HG03103 (cell line): Measurements from ENCODE around the gene ITGA2B.
A peak's percentile ranks its signal among the peaks of the same experiment; 100 is the strongest.
"Not testable (repeated sequence)": the region's sequence is repeated elsewhere in the genome, so short reads cannot be mapped to it uniquely, and the experiment has no call there.

Experiments
- ATAC-seq: cut with Tn5 transposase; IDR thresholded peaks from one replicate; pipeline ENCODE4 v1.9.1; 2021; ENCODE audit warnings: low read depth; ENCODE audit not compliant: unreplicated experiment

Gene ITGA2B

DNA sequence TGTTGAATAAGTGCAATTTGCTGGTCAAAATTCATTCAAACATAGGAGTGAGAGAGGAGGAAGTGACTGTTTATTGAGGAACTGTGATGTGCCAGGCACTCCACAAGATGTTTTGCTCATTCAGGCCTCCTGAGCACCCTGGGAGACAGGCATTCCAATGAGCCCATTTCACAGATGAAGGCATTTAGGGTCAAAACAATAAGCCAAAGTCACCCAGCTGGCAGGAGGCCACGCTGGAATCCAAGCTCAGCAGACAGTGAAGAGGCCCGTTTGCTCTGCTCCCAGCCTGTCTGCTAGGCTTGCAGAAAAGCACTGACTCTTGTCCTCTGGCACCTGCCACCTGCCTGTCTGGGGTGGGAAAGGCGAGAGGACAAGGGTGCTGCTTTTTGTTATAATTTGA is 54.7 kb downstream of the ITGA2B start:
- no peak for ATAC-seq

- no peak for ATAC-seq
Measured at GRCh38 chr17:44334315-44334714, 55.1 kb downstream of the ITGA2B start.

GRCh38 chr17:44333371-44333770 is 56.1 kb downstream of the ITGA2B start:
- no peak for ATAC-seq

DNA sequence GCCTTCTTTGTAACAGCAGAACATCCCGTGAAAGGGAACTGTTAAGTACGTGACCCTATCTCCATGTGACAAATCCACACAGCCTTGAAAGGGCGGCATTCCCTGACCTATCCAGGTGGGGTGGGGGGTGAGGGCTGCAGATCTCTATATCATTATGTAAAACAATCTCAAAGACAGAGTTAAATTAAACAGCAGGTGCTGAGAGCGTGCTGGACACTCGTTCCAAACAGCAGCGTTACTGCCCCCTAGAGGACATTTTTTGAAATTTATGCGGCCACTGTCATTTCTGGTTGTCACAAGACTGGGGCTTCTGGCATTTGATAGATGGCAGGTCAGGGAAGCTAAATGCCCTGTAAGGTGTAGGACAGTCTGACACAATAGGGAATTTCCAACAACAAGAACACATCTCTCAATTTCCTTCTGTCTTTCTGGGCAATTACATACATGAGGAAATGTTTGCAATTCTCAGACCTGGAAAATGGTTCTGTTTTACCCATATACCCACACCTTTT is 58.1 kb downstream of the ITGA2B start:
- ATAC-seq, result no peak

DNA sequence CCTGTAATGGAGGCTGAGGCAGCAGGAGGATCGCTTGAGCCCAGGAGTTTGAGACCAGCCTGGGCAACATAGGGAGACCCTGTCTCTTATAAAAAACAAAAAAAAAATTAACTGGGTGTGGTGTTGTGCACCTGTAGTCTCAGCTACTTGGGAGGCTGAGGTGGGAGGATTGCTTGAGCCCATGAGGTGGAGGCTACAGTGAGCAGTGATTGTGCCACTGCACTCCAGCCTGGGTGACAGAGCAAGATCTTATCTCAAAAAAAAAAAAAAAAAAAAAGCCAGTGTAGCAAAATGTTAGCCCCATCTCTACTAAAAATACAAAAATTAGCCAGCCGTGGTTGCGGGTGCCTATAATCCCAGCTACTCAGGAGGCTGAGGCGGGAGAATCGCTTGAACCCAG is 59.2 kb downstream of the ITGA2B start:
- not testable (repeated sequence) for ATAC-seq

DNA sequence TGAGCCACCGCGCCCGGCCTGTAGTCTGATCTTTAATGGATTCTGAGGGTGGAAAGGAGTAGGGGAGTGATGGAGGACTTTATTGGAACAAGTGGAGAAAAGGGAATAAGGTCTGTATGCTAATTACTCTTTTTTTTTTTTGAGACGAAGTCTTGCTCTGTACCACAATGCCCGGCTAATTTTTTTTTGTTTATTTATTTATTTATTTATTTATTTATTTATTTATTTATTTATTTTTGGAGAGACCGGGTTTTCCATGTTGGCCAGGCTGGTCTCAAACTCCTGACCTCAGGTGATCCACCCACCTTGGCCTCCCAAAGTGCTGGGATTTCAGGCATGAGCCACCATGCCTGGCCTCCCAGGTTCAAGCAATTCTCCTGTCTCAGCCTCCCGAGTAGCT is 59.9 kb downstream of the ITGA2B start:
- not testable (repeated sequence) for ATAC-seq

DNA sequence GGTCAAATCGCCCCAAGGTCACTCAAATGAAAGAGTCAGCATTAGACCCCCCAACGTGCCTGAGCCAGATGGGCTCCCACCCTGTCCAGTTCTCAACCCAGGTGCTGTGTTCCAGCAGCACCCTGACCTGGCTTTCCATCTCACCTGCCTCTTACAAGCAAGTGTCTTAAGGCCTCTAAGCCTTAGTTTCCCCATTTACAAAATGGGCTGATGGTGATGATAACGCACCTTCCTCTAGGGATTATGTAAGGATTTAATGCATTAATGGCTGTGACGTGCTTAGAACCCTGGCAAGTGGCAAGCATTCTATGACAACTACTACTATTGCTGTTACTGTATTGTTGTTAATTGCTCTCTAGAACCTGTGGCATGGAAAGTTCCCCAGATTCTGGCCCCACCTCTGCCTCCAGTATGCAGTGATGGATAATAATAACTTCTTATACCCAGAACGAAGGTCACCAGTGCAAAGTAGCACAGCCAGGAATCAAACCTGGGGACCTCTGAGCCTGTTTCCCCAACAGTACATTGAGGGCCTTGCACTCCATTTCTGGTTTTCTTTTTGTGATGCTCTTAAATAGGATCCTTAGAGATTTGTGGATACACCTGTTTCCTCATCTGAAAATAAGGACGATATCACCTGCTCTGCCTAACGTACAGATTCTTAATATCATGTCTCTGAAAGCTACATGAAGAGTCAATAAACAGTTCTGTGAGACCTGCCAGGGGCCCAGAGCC is 61.6 kb downstream of the ITGA2B start:
- ATAC-seq, result no peak

DNA sequence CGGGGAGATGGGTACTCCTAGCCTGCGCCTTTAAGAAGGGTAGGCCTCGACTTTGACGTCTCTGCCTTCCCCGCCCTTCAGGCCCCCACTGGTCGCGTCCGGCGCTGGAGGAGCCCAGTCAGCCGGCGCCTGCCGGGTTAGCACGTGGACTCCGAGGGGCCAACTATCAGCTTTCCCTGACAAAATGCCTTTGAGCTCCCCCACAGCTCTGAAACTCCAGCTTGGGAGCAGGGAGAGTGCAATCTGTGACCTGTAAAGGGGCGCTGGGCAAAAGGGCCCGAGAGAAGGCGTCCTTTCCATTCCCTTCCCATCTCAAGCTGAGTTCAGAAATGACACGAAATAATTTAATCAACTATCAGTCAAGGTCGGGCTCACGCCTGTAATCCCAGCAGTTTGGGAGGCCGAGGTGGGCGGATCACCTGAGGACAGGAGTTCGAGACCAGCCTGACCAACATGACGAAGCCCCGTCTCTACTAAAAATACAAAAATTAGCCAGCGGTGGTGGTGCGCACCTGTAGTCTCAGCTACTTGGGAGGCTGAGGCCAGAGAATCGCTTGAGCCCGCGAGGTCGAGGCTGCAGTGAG is 62.5 kb downstream of the ITGA2B start:
- ATAC-seq, result peak; percentile 46

- ATAC-seq, result peak; percentile 61
Measured at GRCh38 chr17:44324571-44325275, 64.7 kb downstream of the ITGA2B start, which contains the start of gene SLC25A39. Gene SLC25A39, minus strand, starts transcription at chr17:44324823. Its CDS starts 1,261 bp downstream, at chr17:44323562.

- no peak for ATAC-seq
Measured at GRCh38 chr17:44324092-44324570, 65.3 kb downstream of the ITGA2B start.

GRCh38 chr17:44323359-44324091 is 65.9 kb downstream of the ITGA2B start:
- no peak for ATAC-seq

DNA sequence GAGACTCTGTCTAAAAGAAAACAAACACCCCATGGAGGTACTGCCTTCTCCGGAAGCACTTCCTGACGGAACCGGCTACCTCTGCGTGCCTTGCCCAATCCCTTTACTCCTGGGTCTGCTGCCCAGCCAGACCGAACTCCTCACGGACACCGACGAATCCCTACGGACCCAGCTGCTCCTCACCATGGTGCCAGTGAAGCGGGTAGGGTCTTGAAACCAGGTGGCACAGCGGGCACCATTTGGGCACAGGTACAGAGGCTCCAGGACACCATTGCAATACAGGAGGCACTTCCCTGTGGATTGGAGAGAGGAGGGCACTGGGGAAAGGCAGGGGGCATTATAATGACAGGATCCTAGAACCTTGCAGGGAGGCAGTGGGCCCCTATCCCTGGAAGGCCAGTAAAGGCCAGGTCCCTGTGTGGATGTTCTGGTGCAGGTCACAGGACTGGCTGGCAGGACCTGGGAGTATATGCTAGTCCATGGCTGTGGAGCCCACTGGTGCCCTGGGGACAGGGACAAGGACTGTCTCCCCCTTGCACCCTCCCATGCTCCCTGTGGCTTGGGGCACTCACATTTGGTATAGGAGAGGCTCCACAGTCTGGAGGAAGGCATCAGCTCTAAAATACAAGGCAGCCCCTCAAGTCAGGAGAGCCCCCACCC is 67.1 kb downstream of the ITGA2B start:
- no peak for ATAC-seq
